ENCODE measurements around the gene GRIK1.

GRIK1 gene

GRCh38 chr21:29581393-29581792 lies 358.4 kb downstream of the GRIK1 start:
- no peak for DNase-seq

- DNase-seq, result no peak
Observed at GRCh38 chr21:29580732-29581285, 359.0 kb downstream of the GRIK1 start.

- DNase-seq, result no peak
Observed at GRCh38 chr21:29578306-29578705, 361.5 kb downstream of the GRIK1 start.

GRCh38 chr21:29571949-29572348 lies 367.8 kb downstream of the GRIK1 start:
- no peak for DNase-seq

GRCh38 chr21:29568020-29568697 lies 371.6 kb downstream of the GRIK1 start:
- no peak for DNase-seq

GRCh38 chr21:29557931-29558725 lies 381.7 kb downstream of the GRIK1 start:
- no peak for DNase-seq

GRCh38 chr21:29557200-29557599 lies 382.6 kb downstream of the GRIK1 start:
- no peak for DNase-seq

- no peak for DNase-seq
Observed at GRCh38 chr21:29555601-29556000, 384.2 kb downstream of the GRIK1 start.

GRCh38 chr21:29550205-29550604 lies 389.6 kb downstream of the GRIK1 start:
- DNase-seq, result no peak

GRCh38 chr21:29549614-29550013 lies 390.2 kb downstream of the GRIK1 start:
- DNase-seq, result no peak

GRCh38 chr21:29547998-29548397 lies 391.8 kb downstream of the GRIK1 start:
- no peak for DNase-seq

GRCh38 chr21:29546071-29546470 lies 393.7 kb downstream of the GRIK1 start:
- DNase-seq, result no peak

- DNase-seq, result no peak
Observed at GRCh38 chr21:29540289-29540688, 399.5 kb downstream of the GRIK1 start.

GRCh38 chr21:29538115-29538514 lies 401.7 kb downstream of the GRIK1 start:
- DNase-seq, result no peak

- no peak for DNase-seq
Observed at GRCh38 chr21:29534448-29534847, 405.3 kb downstream of the GRIK1 start.

- DNase-seq, result no peak
Observed at GRCh38 chr21:29529139-29529538, 410.7 kb downstream of the GRIK1 start.

GRCh38 chr21:29526545-29526944 lies 413.3 kb downstream of the GRIK1 start:
- DNase-seq, result no peak

- DNase-seq, result no peak
Observed at GRCh38 chr21:29524055-29524454, 415.7 kb downstream of the GRIK1 start.

GRCh38 chr21:29523646-29524045 lies 416.1 kb downstream of the GRIK1 start:
- no peak for DNase-seq

GRCh38 chr21:29521872-29522271 lies 417.9 kb downstream of the GRIK1 start:
- DNase-seq, result no peak

- no peak for DNase-seq
Observed at GRCh38 chr21:29520171-29520570, 419.6 kb downstream of the GRIK1 start.

GRCh38 chr21:29514652-29515247 lies 425.0 kb downstream of the GRIK1 start:
- no peak for DNase-seq

GRCh38 chr21:29513535-29513934 lies 426.3 kb downstream of the GRIK1 start:
- DNase-seq, result no peak

- DNase-seq, result no peak
Observed at GRCh38 chr21:29511096-29511495, 428.7 kb downstream of the GRIK1 start.

All from NCI-H1436 treated with DMSO at 0.1 percent for 48 hours (cell line).